DOHH2 (cell line): ENCODE measurements around the gene UBR2.

ENCODE experiments used
- EZH2phosphoT487 ChIP-seq: fragments of 200-600 bp; sonication (generic); IDR thresholded peaks from 2 replicates; pipeline ENCODE4 v1.6.1; 2017; ENCODE audit warnings: borderline replicate concordance, mild to moderate bottlenecking, antibody characterized with exemption, low read length, moderate library complexity, mixed read lengths
- TF ChIP-seq, protein P1 (sequence below): fragments of 200-600 bp; sonication (generic); IDR thresholded peaks from one replicate; pipeline ENCODE4 v1.5.1; 2014; ENCODE audit warnings: antibody characterized with exemption, mild to moderate bottlenecking, low read depth, low read length; ENCODE audit not compliant: poor library complexity, severe bottlenecking

DNA sequence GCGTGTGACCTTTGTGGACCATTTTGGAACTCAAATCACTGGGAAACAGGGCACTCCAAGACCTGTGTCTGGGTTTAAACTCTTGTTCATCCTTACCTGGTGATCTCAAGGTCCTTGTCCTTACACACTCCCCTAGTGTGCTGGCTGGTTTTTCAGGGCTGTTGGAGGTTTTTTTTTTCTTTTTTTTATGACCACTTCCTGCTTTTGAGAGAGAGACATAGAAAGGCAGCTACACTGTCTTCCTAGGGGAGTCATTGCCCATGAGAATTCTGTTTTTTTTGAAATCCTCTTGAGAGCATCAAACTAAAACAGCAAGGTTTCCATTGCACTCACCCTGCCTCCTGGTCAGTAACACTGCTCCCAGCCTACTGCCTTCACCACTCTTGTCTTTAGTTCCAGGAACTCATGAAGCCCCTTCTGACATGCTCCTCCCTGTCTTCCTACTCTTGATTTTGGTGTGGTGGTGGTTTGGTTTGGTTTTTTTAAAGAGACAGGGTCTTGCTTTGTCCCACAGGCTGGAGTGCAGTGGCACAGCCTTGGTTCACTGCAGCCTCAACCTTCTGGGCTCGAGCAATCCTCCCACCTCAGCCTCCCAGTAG, 130.0 kb downstream of the UBR2 start:
- TF ChIP-seq, protein P1, sequence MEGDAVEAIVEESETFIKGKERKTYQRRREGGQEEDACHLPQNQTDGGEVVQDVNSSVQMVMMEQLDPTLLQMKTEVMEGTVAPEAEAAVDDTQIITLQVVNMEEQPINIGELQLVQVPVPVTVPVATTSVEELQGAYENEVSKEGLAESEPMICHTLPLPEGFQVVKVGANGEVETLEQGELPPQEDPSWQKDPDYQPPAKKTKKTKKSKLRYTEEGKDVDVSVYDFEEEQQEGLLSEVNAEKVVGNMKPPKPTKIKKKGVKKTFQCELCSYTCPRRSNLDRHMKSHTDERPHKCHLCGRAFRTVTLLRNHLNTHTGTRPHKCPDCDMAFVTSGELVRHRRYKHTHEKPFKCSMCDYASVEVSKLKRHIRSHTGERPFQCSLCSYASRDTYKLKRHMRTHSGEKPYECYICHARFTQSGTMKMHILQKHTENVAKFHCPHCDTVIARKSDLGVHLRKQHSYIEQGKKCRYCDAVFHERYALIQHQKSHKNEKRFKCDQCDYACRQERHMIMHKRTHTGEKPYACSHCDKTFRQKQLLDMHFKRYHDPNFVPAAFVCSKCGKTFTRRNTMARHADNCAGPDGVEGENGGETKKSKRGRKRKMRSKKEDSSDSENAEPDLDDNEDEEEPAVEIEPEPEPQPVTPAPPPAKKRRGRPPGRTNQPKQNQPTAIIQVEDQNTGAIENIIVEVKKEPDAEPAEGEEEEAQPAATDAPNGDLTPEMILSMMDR = no peak
- TF ChIP-seq EZH2phosphoT487 = no peak
